Neural cell (in vitro differentiated cells): ENCODE measurements around the gene MAD2L2. TPM values are rescaled to one million over a fixed set of nuclear protein-coding genes. Genes with fewer than 3 reads are reported as not detected.
A peak's percentile ranks its signal among the peaks of the same experiment; 100 is the strongest.

Experiments used
- H2AFZ ChIP-seq: fragments of 200-600, 300-800 bp; sonication (generic), shearing (Covaris generic); 2 replicates; pipeline ENCODE4 v1.6.0; 2014; ENCODE audit warnings: low read depth, mild to moderate bottlenecking, antibody characterized with exemption, low read length, moderate library complexity
- H3F3A ChIP-seq: fragments of 200-600 bp; shearing (Covaris generic); 2 replicates; pipeline ENCODE4 v1.6.1; 2016; ENCODE audit warnings: mild to moderate bottlenecking, moderate library complexity, mixed read lengths, antibody characterized with exemption, low read length; ENCODE audit not compliant: insufficient read depth, poor library complexity, severe bottlenecking
- H3K27ac ChIP-seq: fragments of 200-600, 300-800 bp; sonication (generic), shearing (Covaris generic); 2 replicates; pipeline ENCODE4 v1.5.1; 2014; ENCODE audit warnings: mild to moderate bottlenecking, low read length, moderate library complexity
- H3K27me3 ChIP-seq: fragments of 300-800, 200-600 bp; sonication (generic), shearing (Covaris generic); 2 replicates; pipeline ENCODE4 v1.6.0; 2014; ENCODE audit warnings: mild to moderate bottlenecking, low read depth, low read length, moderate library complexity; ENCODE audit not compliant: insufficient read depth
- H3K36me3 ChIP-seq: fragments of 300-800, 200-600 bp; sonication (generic), shearing (Covaris generic); 2 replicates; pipeline ENCODE4 v1.5.1; 2014; ENCODE audit warnings: mild to moderate bottlenecking, antibody characterized with exemption, low read length, moderate library complexity; ENCODE audit not compliant: insufficient read depth
- H3K4me2 ChIP-seq: fragments of 300-800, 200-600 bp; sonication (generic), shearing (Covaris generic); 2 replicates; pipeline ENCODE4 v1.6.0; 2014; ENCODE audit warnings: mild to moderate bottlenecking, low read length
- H3K4me3 ChIP-seq: fragments of 300-800, 200-600 bp; sonication (generic), shearing (Covaris generic); 2 replicates; pipeline ENCODE4 v1.5.1; 2014; ENCODE audit warnings: mild to moderate bottlenecking, low read length, moderate library complexity
- H3K79me2 ChIP-seq: fragments of 200-600 bp; shearing (Covaris generic); replicated peaks from 2 replicates; pipeline ENCODE4 v1.6.0; 2014; ENCODE audit warnings: mild to moderate bottlenecking, low read length, moderate library complexity; ENCODE audit not compliant: insufficient read depth
- H3K9ac ChIP-seq: fragments of 300-800, 200-600 bp; sonication (generic), shearing (Covaris generic); 2 replicates; pipeline ENCODE4 v1.6.1; 2016; ENCODE audit warnings: mild to moderate bottlenecking, low read length, mixed read lengths
- H3K9me2 ChIP-seq: fragments of 200-600 bp; shearing (Covaris generic); 2 replicates; pipeline ENCODE4 v1.6.1; 2016; ENCODE audit warnings: mild to moderate bottlenecking, low read length, mixed read lengths; ENCODE audit not compliant: insufficient read depth
- H3K9me3 ChIP-seq: fragments of 200-600, 300-800 bp; sonication (generic), shearing (Covaris generic); 2 replicates; pipeline ENCODE4 v1.6.1; 2016; ENCODE audit warnings: mild to moderate bottlenecking, mixed run types, low read length, moderate library complexity, mixed read lengths
- H4K20me1 ChIP-seq: fragments of 200-600 bp; shearing (Covaris generic); 2 replicates; pipeline ENCODE4 v1.6.1; 2016; ENCODE audit warnings: mild to moderate bottlenecking, mixed run types; ENCODE audit not compliant: insufficient read depth
- EP300 ChIP-seq: fragments of 450-650 bp; conservative IDR thresholded peaks from 2 replicates; pipeline ENCODE4 v1.6.1; 2014; ENCODE audit warnings: antibody characterized with exemption, mild to moderate bottlenecking, moderate library complexity; ENCODE audit not compliant: poor library complexity, severe bottlenecking
- EZH2 ChIP-seq: fragments of 200-600, 300-800 bp; shearing (Covaris generic), sonication (generic); IDR thresholded peaks from 2 replicates; pipeline ENCODE4 v1.6.1; 2014; ENCODE audit warnings: antibody characterized with exemption, low read length, borderline replicate concordance, mild to moderate bottlenecking; ENCODE audit not compliant: insufficient read depth, poor library complexity, severe bottlenecking
- MXI1 ChIP-seq: fragments of 450-650 bp; conservative IDR thresholded peaks from 2 replicates; pipeline ENCODE4 v1.6.1; 2014; ENCODE audit warnings: antibody characterized with exemption, mild to moderate bottlenecking; ENCODE audit not compliant: poor library complexity, severe bottlenecking
- POLR2AphosphoS5 ChIP-seq: IDR thresholded peaks from 2 replicates; pipeline ENCODE4 v1.6.1; 2012
- RAD21 ChIP-seq: fragments of 450-650 bp; conservative IDR thresholded peaks from 2 replicates; pipeline ENCODE4 v1.6.1; 2014; ENCODE audit warnings: antibody characterized with exemption, mild to moderate bottlenecking, moderate library complexity
- SMC3 ChIP-seq: fragments of 450-650 bp; conservative IDR thresholded peaks from 2 replicates; pipeline ENCODE4 v1.6.1; 2014; ENCODE audit warnings: antibody characterized with exemption, mild to moderate bottlenecking, moderate library complexity; ENCODE audit not compliant: poor library complexity
- TAF1 ChIP-seq: IDR thresholded peaks from 2 replicates; pipeline ENCODE4 v1.6.1; 2012; ENCODE audit warnings: low read depth
- polyA plus RNA-seq: library from polyadenylated mRNA; depleted of rRNA; stranded (reverse); fragments of >200 nt; gene quantifications from 2 replicates; pipeline ENCODE4 v1.2.3, GENCODE V29; 2014
- TF ChIP-seq, protein P1 (sequence below): fragments of 450-650 bp; IDR thresholded peaks from 2 replicates; pipeline ENCODE4 v1.5.1; 2014; ENCODE audit warnings: antibody characterized with exemption, mild to moderate bottlenecking, moderate library complexity; ENCODE audit not compliant: poor library complexity, severe bottlenecking
- TF ChIP-seq, protein P2 (sequence below): IDR thresholded peaks from 2 replicates; pipeline ENCODE4 v1.6.1; 2012; ENCODE audit warnings: borderline replicate concordance

Gene MAD2L2
- polyA plus RNA-seq, 1 donor from 2014 or later, result 182 TPM

DNA sequence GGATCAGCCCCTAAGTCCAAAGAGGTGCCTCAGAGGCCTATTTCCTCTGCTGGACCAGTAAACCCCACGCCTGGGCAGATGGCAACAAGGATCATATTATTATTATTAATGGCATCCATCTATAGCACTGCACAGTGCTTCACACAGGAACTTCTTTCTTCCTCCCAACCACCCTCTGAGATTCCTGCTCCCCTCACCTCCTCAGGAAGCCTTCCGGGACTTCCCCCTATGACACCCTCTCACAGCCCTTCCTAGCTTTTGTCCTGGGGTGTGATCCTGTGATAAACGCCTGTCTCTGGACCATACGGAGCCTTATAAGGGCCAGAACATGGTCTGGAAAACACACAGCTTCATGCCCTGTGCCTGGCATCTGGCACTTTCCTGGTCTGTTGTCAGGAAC, 29.9 kb downstream of the MAD2L2 start:
- Histone ChIP-seq H3F3A (no peaks in the 10 kb centered on the region), H3K9ac (no peak overlapping the region), H3K9me3 (no peaks in the 10 kb centered on the region), H2AFZ (no peak overlapping the region), H3K4me3 (no peak overlapping the region), H3K4me2 (no peak overlapping the region), H4K20me1 (no peaks in the 10 kb centered on the region), H3K27ac (no peak overlapping the region), H3K27me3 (no peaks in the 10 kb centered on the region), H3K36me3 (no peaks in the 10 kb centered on the region), H3K9me2 (no peaks in the 10 kb centered on the region), H3K79me2 (no peaks in the 10 kb centered on the region)
- TF ChIP-seq RAD21 (no peak), TAF1 (no peak), EZH2 (no peak), MXI1 (no peak), SMC3 (no peak), POLR2AphosphoS5 (no peak), EP300 (no peak)
- TF ChIP-seq, protein P1, sequence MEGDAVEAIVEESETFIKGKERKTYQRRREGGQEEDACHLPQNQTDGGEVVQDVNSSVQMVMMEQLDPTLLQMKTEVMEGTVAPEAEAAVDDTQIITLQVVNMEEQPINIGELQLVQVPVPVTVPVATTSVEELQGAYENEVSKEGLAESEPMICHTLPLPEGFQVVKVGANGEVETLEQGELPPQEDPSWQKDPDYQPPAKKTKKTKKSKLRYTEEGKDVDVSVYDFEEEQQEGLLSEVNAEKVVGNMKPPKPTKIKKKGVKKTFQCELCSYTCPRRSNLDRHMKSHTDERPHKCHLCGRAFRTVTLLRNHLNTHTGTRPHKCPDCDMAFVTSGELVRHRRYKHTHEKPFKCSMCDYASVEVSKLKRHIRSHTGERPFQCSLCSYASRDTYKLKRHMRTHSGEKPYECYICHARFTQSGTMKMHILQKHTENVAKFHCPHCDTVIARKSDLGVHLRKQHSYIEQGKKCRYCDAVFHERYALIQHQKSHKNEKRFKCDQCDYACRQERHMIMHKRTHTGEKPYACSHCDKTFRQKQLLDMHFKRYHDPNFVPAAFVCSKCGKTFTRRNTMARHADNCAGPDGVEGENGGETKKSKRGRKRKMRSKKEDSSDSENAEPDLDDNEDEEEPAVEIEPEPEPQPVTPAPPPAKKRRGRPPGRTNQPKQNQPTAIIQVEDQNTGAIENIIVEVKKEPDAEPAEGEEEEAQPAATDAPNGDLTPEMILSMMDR, result no peak
- TF ChIP-seq, protein P2, sequence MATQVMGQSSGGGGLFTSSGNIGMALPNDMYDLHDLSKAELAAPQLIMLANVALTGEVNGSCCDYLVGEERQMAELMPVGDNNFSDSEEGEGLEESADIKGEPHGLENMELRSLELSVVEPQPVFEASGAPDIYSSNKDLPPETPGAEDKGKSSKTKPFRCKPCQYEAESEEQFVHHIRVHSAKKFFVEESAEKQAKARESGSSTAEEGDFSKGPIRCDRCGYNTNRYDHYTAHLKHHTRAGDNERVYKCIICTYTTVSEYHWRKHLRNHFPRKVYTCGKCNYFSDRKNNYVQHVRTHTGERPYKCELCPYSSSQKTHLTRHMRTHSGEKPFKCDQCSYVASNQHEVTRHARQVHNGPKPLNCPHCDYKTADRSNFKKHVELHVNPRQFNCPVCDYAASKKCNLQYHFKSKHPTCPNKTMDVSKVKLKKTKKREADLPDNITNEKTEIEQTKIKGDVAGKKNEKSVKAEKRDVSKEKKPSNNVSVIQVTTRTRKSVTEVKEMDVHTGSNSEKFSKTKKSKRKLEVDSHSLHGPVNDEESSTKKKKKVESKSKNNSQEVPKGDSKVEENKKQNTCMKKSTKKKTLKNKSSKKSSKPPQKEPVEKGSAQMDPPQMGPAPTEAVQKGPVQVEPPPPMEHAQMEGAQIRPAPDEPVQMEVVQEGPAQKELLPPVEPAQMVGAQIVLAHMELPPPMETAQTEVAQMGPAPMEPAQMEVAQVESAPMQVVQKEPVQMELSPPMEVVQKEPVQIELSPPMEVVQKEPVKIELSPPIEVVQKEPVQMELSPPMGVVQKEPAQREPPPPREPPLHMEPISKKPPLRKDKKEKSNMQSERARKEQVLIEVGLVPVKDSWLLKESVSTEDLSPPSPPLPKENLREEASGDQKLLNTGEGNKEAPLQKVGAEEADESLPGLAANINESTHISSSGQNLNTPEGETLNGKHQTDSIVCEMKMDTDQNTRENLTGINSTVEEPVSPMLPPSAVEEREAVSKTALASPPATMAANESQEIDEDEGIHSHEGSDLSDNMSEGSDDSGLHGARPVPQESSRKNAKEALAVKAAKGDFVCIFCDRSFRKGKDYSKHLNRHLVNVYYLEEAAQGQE, result no peak

DNA sequence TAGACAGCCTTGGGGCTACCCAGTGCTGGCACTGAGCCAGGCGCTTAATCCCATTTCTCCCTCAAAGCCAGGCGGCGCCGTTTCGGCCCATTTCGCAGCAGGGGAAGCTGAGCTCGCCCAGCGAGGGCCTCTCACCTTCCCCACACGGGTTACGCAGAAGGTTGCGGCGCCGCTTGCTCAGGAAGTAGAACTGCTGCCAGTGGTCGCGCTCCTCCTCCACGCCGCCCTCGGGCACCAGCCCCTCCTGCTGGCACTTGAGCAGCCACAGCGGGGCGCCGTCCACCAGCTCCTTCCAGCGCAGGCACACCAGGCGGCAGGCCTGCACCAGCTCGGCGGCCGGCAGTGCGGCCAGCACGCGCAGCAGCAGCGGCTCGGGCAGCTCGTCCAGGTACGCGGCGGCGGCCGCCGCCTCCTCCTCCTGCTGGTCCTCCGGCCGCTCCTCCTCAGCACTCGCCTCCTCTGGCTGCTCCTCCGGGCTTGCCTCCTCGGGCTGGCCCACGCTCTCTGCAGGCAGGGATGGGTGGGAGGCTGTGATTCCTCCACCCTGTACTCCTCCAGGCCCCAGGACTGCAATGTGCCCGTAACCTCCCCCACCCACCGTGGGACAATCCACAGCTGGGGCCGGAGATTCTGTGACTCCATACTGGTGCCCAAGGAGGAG, 30.5 kb downstream of the MAD2L2 start:
- H3F3A ChIP-seq, result no peaks in the 10 kb centered on the region
- H3K9ac ChIP-seq, result no peak overlapping the region
- no peak for TF ChIP-seq EZH2
- no peak for TF ChIP-seq POLR2AphosphoS5
- TF ChIP-seq RAD21, result peak; percentile 43
- TF ChIP-seq SMC3, result peak; percentile 41
- TF ChIP-seq, protein P1, result peak; percentile 49
- no peak for TF ChIP-seq TAF1
- H3K4me2 ChIP-seq, result no peak overlapping the region
- no peaks in the 10 kb centered on the region for H3K36me3 ChIP-seq
- no peaks in the 10 kb centered on the region for H3K27me3 ChIP-seq
- no peaks in the 10 kb centered on the region for H3K9me3 ChIP-seq
- no peaks in the 10 kb centered on the region for H3K79me2 ChIP-seq
- H3K4me3 ChIP-seq, result no peak overlapping the region
- no peak overlapping the region for H2AFZ ChIP-seq
- H3K9me2 ChIP-seq, result no peaks in the 10 kb centered on the region
- H3K27ac ChIP-seq, result no peak overlapping the region
- H4K20me1 ChIP-seq, result no peaks in the 10 kb centered on the region
